ENCODE results near the gene MACROD2. TPM values are rescaled to one million over a fixed set of nuclear protein-coding genes. Genes with fewer than 3 reads are reported as not detected.

MACROD2 gene
- total and polyA plus RNA-seq, 8 donors = 0.78 to 31.3 (median 10.9) TPM; not detected in 1

- DNase-seq = no peak
- Histone ChIP-seq H3K27me3 (no peaks in the 10 kb centered on the region), H3K9me3 (peaks cover 0 to 6% (median 2%) of the 10 kb centered on the region in 4 donors), H3K4me1 (no peaks in the 10 kb centered on the region), H3K27ac (no peak overlapping the region), H3K36me3 (no peaks in the 10 kb centered on the region), H3K4me3 (no peak overlapping the region)
- TF ChIP-seq POLR2AphosphoS5 (IDR thresholded peaks at IDR 0.05) = no peak
- TF ChIP-seq POLR2A (IDR thresholded peaks at IDR 0.05) = no peak
- TF ChIP-seq, protein P1, sequence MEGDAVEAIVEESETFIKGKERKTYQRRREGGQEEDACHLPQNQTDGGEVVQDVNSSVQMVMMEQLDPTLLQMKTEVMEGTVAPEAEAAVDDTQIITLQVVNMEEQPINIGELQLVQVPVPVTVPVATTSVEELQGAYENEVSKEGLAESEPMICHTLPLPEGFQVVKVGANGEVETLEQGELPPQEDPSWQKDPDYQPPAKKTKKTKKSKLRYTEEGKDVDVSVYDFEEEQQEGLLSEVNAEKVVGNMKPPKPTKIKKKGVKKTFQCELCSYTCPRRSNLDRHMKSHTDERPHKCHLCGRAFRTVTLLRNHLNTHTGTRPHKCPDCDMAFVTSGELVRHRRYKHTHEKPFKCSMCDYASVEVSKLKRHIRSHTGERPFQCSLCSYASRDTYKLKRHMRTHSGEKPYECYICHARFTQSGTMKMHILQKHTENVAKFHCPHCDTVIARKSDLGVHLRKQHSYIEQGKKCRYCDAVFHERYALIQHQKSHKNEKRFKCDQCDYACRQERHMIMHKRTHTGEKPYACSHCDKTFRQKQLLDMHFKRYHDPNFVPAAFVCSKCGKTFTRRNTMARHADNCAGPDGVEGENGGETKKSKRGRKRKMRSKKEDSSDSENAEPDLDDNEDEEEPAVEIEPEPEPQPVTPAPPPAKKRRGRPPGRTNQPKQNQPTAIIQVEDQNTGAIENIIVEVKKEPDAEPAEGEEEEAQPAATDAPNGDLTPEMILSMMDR (IDR thresholded peaks at IDR 0.05) = no peak
- no peak for TF ChIP-seq EP300 (IDR thresholded peaks at IDR 0.05)
- 28 to 74% (median 53%) methylated on average over 1 of the region's 1 CpG for WGBS, 5 donors
- intact Hi-C loops (cut with DNase I; ENCODE audit: low total_unique reads) = no loop called here
These were observed 1747.3 kb downstream of the MACROD2 start for GRCh38 chr20:15742627-15743026.

GRCh38 chr20:15756002-15756753 is 1760.9 kb downstream of the MACROD2 start:
- intact Hi-C loops (cut with DNase I; ENCODE audit: low total_unique reads) = no loop called here
- H3K36me3 ChIP-seq = no peaks in the 10 kb centered on the region
- no peaks in the 10 kb centered on the region for H3K27me3 ChIP-seq
- H3K9me3 ChIP-seq = no peaks in the 10 kb centered on the region
- H3K27ac ChIP-seq = no peak overlapping the region
- 80 to 91% (median 88%) methylated on average over 3 of the region's 3 CpGs for WGBS, 5 donors
- DNase-seq = no peak
- TF ChIP-seq EP300 (IDR thresholded peaks at IDR 0.05) (no peak), POLR2AphosphoS5 (IDR thresholded peaks at IDR 0.05) (no peak), POLR2A (IDR thresholded peaks at IDR 0.05) (no peak)
- TF ChIP-seq, protein P1 (IDR thresholded peaks at IDR 0.05) = no peak
- peaks cover 0 to 13% (median 3%) of the 10 kb centered on the region in 4 donors for H3K4me1 ChIP-seq
- H3K4me3 ChIP-seq = no peak overlapping the region

DNA sequence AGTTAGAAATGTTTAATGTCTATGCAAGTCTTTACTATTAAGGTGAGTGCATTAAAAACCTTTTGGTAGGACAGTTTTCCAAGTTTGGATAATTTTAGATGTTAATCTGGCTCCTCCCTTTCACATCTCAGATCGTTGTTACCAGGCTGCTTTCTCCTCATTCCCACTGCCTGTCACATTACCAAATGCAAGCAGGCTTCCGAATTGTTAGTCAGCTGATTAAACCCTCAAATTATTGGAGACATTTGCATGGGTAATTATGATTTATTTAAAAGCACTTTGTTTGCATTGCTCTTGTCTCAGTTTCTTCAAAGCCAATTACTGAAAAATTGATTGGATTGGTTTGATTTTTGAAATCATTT is 1761.4 kb downstream of the MACROD2 start:
- Histone ChIP-seq H3K4me1 (peaks cover 0 to 13% (median 3%) of the 10 kb centered on the region in 4 donors), H3K36me3 (no peaks in the 10 kb centered on the region), H3K27ac (no peak overlapping the region), H3K4me3 (no peak overlapping the region), H3K27me3 (no peaks in the 10 kb centered on the region), H3K9me3 (no peaks in the 10 kb centered on the region)
- intact Hi-C loops (cut with DNase I; ENCODE audit: low total_unique reads) = no loop called here
- no peak for DNase-seq
- 52 to 66% (median 61%) methylated on average over 2 of the region's 2 CpGs for WGBS, 5 donors
- TF ChIP-seq, protein P1 (IDR thresholded peaks at IDR 0.05) = no peak
- no peak for TF ChIP-seq EP300 (IDR thresholded peaks at IDR 0.05)

DNA sequence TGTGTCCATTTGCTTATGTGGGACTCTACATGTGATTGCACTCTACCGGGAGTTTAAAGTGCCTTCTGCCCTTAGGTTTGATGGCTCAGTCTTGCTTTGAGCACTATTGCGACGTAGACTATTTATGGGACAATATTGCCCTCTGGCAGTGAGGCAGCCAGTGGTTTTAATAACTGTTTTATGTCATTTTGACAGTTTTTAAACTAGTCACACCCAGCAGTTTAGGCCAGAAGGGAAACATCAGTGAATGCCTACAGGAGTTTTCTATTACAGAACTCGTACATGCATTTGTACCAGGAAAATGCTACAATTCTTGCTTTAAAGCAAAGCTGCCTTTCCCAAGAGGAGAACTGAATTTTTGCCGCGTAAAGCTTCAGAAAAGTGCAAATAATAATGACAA is 1764.3 kb downstream of the MACROD2 start:
- H3K9me3 ChIP-seq = no peaks in the 10 kb centered on the region
- intact Hi-C loops (cut with DNase I; ENCODE audit: low total_unique reads) = no loop called here
- peak overlapping the region in 1 of 5 donors; percentile 19 for H3K27ac ChIP-seq
- H3K27me3 ChIP-seq = no peaks in the 10 kb centered on the region
- no peak overlapping the region for H3K4me3 ChIP-seq
- 61 to 81% (median 74%) methylated on average over 6 of the region's 6 CpGs for WGBS, 5 donors
- H3K36me3 ChIP-seq = no peaks in the 10 kb centered on the region
- no peak for TF ChIP-seq POLR2A (IDR thresholded peaks at IDR 0.05)
- TF ChIP-seq, protein P1 (IDR thresholded peaks at IDR 0.05) = no peak
- peak in 1 of 3 donors; percentile 63 for TF ChIP-seq POLR2AphosphoS5 (IDR thresholded peaks at IDR 0.05)
- no peak for TF ChIP-seq EP300 (IDR thresholded peaks at IDR 0.05)
- DNase-seq = peak in 1 of 2 donors; percentile 68
- H3K4me1 ChIP-seq = peaks cover 0 to 13% (median 3%) of the 10 kb centered on the region in 4 donors
